Nephron progenitor cell (in vitro differentiated cells): ENCODE data around the gene ACADM.
A peak's percentile ranks its signal among the peaks of the same experiment; 100 is the strongest.

ENCODE experiments used
- DNase-seq: peaks from one replicate; pipeline ENCODE4 v3.0.0; 2021
- H3K27ac Mint-ChIP-seq: 2 replicates; pipeline ENCODE4 v1.8.0; 2021; ENCODE audit warnings: mild to moderate bottlenecking, moderate library complexity, mixed read lengths
- H3K27me3 Mint-ChIP-seq: 2 replicates; pipeline ENCODE4 v1.8.0; 2021; ENCODE audit warnings: mild to moderate bottlenecking, low read depth, mixed read lengths; ENCODE audit not compliant: poor library complexity
- H3K36me3 Mint-ChIP-seq: 2 replicates; pipeline ENCODE4 v1.8.0; 2021; ENCODE audit warnings: low read depth, mixed read lengths
- H3K4me1 Mint-ChIP-seq: 2 replicates; pipeline ENCODE4 v1.8.0; 2021; ENCODE audit warnings: mixed read lengths
- H3K4me3 Mint-ChIP-seq: 2 replicates; pipeline ENCODE4 v1.8.0; 2021; ENCODE audit warnings: mild to moderate bottlenecking, moderate library complexity, mixed read lengths
- H3K9me3 Mint-ChIP-seq: 2 replicates; pipeline ENCODE4 v1.8.0; 2021; ENCODE audit warnings: mild to moderate bottlenecking, moderate library complexity, mixed read lengths
- TF ChIP-seq, protein P1 (sequence below): fragments of 200-600 bp; sonication (generic); IDR thresholded peaks from 2 replicates; pipeline ENCODE4 v1.5.0; 2021; ENCODE audit warnings: antibody characterized with exemption

The ACADM gene

GRCh38 chr1:75707191-75707590 lies 17.3 kb upstream of the ACADM start:
- TF ChIP-seq, protein P1, sequence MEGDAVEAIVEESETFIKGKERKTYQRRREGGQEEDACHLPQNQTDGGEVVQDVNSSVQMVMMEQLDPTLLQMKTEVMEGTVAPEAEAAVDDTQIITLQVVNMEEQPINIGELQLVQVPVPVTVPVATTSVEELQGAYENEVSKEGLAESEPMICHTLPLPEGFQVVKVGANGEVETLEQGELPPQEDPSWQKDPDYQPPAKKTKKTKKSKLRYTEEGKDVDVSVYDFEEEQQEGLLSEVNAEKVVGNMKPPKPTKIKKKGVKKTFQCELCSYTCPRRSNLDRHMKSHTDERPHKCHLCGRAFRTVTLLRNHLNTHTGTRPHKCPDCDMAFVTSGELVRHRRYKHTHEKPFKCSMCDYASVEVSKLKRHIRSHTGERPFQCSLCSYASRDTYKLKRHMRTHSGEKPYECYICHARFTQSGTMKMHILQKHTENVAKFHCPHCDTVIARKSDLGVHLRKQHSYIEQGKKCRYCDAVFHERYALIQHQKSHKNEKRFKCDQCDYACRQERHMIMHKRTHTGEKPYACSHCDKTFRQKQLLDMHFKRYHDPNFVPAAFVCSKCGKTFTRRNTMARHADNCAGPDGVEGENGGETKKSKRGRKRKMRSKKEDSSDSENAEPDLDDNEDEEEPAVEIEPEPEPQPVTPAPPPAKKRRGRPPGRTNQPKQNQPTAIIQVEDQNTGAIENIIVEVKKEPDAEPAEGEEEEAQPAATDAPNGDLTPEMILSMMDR = no peak
- Mint-ChIP-seq H3K36me3 (peaks cover 15% of the 10 kb centered on the region), H3K27me3 (peaks cover 5% of the 10 kb centered on the region), H3K4me1 (peaks cover 5% of the 10 kb centered on the region), H3K4me3 (no peak overlapping the region), H3K9me3 (peaks cover 27% of the 10 kb centered on the region), H3K27ac (peak overlapping the region; percentile 32)
- no peak for DNase-seq

- DNase-seq = no peak
- Mint-ChIP-seq H3K27ac (no peak overlapping the region), H3K9me3 (peaks cover 27% of the 10 kb centered on the region), H3K4me3 (no peak overlapping the region), H3K27me3 (peaks cover 5% of the 10 kb centered on the region), H3K36me3 (peaks cover 15% of the 10 kb centered on the region), H3K4me1 (peaks cover 5% of the 10 kb centered on the region)
- TF ChIP-seq, protein P1 = no peak
Measured at GRCh38 chr1:75708910-75709309, 15.6 kb upstream of the ACADM start.

GRCh38 chr1:75710832-75711231 lies 13.7 kb upstream of the ACADM start:
- peaks cover 15% of the 10 kb centered on the region for H3K36me3 Mint-ChIP-seq
- TF ChIP-seq, protein P1 = no peak

GRCh38 chr1:75711846-75712245 lies 12.7 kb upstream of the ACADM start:
- Mint-ChIP-seq H3K27me3 (peaks cover 9% of the 10 kb centered on the region), H3K36me3 (peaks cover 10% of the 10 kb centered on the region), H3K4me3 (no peak overlapping the region), H3K4me1 (peaks cover 9% of the 10 kb centered on the region), H3K9me3 (peaks cover 27% of the 10 kb centered on the region), H3K27ac (no peak overlapping the region)
- DNase-seq = no peak
- TF ChIP-seq, protein P1 = no peak

More at GRCh38 chr1:75710832-75711231, 13.7 kb upstream of the ACADM start:
- Mint-ChIP-seq H3K4me1 (peaks cover 9% of the 10 kb centered on the region), H3K9me3 (peaks cover 27% of the 10 kb centered on the region), H3K4me3 (no peak overlapping the region), H3K27ac (no peak overlapping the region), H3K27me3 (peaks cover 5% of the 10 kb centered on the region)
- DNase-seq = no peak

- Mint-ChIP-seq H3K36me3 (peaks cover 10% of the 10 kb centered on the region), H3K4me3 (no peak overlapping the region)
- TF ChIP-seq, protein P1 = no peak
Measured at GRCh38 chr1:75712306-75712705, 12.2 kb upstream of the ACADM start.

DNA sequence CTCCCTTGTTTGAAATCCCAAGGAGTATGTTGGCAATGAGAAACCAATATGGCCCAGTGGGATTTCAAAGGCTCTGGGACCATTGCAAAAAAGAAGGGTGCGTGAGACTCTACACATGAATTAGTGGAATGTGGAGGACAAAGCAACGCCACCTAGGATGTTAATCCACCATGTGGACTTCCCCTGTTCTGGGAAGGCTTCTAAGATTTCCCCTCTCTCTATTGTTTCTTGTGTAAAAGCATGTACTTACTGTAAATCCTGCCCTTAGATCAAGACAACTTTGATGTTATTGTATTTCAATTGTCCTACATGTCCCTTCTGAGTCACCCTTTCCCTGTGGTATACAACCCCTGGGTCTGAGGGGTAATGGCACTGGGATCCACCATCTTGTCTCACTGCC lies 4.7 kb upstream of the ACADM start:
- Mint-ChIP-seq H3K4me3 (no peak overlapping the region), H3K9me3 (no peaks in the 10 kb centered on the region), H3K27ac (no peak overlapping the region), H3K27me3 (peaks cover 4% of the 10 kb centered on the region), H3K4me1 (peaks cover 13% of the 10 kb centered on the region), H3K36me3 (peaks cover 7% of the 10 kb centered on the region)
- TF ChIP-seq, protein P1 = no peak
- no peak for DNase-seq

More at GRCh38 chr1:75712306-75712705, 12.2 kb upstream of the ACADM start:
- Mint-ChIP-seq H3K4me1 (peaks cover 9% of the 10 kb centered on the region), H3K27ac (no peak overlapping the region), H3K27me3 (peaks cover 9% of the 10 kb centered on the region), H3K9me3 (peaks cover 24% of the 10 kb centered on the region)
- DNase-seq = no peak
